Ovary (tissue), 3 donors: ENCODE measurements around the gene PRR35.

Source experiments
- EP300 ChIP-seq: sonication (generic); formaldehyde crosslinking; IDR thresholded peaks from one replicate; pipeline ENCODE4 v1.6.1; 2017; ENCODE audit warnings: antibody characterized with exemption
- POLR2A ChIP-seq: fragments of 450-650 bp; IDR thresholded peaks from one replicate; pipeline ENCODE4 v1.6.1; 2017; ENCODE audit warnings: antibody characterized with exemption, mild to moderate bottlenecking, moderate library complexity
- TF ChIP-seq, protein P1 (sequence below), 3 donors: fragments of 450-650 bp in 2 of 3; fragments of 200-600 bp in 1 of 3; IDR thresholded peaks; one replicate each; pipeline versions ENCODE4 v1.5.1 to v1.8.0; 2016 to 2022; ENCODE audit warnings: antibody characterized with exemption in 3 of 3, mild to moderate bottlenecking in 1 of 3
- donor health status: DM: no; HTN: no; CAD: no.

DNA sequence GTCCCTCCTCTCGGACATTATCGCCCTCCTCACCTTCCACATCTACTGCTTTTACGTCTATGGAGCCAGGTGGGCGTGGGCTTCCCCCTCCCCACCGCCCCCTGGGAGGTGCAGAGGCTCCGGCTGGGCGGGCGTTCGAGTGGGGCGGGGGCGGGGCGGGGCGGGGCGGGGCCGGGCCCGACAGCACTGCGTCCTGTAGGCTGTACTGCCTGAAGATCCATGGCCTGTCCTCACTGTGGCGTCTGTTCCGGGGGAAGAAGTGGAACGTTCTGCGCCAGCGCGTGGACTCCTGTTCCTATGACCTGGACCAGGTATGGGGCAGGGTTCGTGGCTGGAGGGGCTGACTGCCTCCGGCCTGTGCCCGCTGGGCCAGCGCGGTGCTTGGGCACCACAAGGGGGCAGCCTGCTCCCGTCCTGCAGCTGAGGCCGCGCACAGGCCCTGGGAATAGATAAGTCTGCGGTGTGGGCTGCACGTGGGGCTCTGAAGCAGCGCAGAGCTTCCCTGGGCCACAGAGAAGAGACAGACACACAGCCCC lies 18.7 kb downstream of the PRR35 start:
- TF ChIP-seq, protein P1, sequence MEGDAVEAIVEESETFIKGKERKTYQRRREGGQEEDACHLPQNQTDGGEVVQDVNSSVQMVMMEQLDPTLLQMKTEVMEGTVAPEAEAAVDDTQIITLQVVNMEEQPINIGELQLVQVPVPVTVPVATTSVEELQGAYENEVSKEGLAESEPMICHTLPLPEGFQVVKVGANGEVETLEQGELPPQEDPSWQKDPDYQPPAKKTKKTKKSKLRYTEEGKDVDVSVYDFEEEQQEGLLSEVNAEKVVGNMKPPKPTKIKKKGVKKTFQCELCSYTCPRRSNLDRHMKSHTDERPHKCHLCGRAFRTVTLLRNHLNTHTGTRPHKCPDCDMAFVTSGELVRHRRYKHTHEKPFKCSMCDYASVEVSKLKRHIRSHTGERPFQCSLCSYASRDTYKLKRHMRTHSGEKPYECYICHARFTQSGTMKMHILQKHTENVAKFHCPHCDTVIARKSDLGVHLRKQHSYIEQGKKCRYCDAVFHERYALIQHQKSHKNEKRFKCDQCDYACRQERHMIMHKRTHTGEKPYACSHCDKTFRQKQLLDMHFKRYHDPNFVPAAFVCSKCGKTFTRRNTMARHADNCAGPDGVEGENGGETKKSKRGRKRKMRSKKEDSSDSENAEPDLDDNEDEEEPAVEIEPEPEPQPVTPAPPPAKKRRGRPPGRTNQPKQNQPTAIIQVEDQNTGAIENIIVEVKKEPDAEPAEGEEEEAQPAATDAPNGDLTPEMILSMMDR (IDR thresholded peaks at IDR 0.05), result peak; percentile 22 to 46 (median 23)
- no peak for TF ChIP-seq POLR2A
- TF ChIP-seq EP300, result no peak
